ENCODE data around the gene OR2W3.
A peak's percentile ranks its signal among the peaks of the same experiment; 100 is the strongest.

OR2W3 gene

DNA sequence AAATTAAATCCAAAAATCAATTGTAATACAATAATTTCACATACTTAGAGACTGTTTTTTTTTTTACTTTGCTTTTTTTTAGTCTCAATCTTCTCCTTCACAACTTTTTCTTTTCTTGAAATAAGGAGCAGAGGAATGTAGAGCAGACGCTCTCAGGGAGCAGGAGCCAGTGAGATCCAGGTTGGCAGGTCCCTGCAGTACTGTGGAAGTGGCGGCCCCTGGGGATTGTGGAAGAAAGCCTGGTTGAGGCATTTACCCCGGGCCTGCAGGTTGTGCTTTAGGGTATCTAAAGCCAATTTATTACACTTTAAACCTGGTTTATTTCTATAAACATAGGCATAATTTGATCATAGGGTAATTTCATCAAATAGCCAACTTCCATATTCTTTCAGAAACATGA is 28.6 kb downstream of the OR2W3 start:
- no peak for DNase-seq

DNA sequence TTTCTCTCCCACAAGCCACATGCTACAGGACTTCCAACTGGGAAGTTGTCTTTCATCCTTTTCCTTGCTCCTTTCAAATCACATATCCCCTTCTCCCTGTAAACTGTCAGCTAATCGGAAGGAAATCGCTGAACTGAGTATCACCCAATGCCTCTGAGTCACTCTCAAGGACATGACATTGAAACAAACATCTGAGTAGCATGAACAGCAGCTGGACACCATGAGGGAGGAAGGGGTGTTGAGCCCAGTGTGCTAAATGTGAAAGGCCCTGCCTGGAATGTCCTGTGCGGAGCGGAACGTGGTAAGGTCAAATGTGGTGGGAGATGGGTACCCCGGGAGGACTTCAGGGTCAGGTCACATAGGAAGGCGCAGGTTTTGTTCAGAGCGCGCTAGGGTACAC is 29.5 kb downstream of the OR2W3 start, which contains the start of gene OR2AJ1:
TSS of gene OR2AJ1 (plus strand) at position 22 of the 400 bp plus-strand sequence. CDS start 8,880 bp downstream, outside the sequence.
- DNase-seq, result no peak

DNA sequence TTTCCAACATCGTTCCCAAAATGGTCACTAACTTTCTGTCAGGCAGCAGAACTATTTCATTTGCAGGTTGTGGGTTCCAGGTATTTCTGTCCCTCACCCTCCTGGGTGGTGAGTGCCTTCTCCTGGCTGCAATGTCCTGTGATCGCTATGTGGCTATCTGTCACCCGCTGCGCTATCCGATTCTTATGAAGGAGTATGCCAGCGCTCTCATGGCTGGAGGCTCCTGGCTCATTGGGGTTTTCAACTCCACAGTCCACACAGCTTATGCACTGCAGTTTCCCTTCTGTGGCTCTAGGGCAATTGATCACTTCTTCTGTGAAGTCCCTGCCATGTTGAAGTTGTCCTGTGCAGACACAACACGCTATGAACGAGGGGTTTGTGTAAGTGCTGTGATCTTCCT is 38.6 kb downstream of the OR2W3 start:
- no peak for DNase-seq

DNA sequence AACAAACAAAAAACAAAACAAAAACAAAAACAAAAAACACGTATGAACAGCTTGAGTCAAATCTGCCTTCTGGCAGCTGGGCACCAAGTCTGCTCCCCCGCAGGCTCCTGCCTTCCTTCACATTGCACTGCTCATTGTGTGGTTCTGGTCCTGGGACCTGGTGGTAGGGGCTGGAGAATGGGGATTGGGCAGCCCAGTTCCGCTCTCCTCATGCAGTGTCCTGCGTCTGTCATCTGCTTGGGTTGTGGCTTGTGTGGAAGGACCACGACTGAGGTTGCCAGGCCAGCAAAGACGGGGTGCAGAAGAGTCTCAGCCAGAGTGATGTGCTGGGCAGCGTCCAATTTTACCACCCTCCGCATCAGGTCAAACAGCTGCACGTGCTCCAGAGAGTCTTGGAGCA is 40.4 kb downstream of the OR2W3 start:
- no peak for DNase-seq

DNA sequence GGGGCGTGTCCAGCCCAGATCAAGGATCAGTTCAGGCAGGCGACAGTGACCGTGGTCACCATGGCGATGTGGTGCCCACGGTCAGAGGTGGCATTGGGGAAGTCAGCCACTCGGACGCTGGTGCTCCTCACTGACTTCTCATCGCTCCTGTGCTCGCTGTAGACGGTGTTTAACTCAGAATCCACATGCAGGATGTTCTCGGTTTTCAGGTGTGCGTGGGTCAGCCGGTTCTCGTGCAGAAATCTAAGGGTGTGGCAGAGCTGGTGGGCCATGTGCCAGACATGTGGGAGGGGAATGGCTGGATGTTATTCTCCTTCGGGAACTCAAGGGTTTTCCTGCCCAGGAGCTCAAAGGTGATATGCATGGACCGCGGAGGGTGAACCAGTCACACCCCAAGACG is 41.0 kb downstream of the OR2W3 start:
- DNase-seq, result no peak

DNA sequence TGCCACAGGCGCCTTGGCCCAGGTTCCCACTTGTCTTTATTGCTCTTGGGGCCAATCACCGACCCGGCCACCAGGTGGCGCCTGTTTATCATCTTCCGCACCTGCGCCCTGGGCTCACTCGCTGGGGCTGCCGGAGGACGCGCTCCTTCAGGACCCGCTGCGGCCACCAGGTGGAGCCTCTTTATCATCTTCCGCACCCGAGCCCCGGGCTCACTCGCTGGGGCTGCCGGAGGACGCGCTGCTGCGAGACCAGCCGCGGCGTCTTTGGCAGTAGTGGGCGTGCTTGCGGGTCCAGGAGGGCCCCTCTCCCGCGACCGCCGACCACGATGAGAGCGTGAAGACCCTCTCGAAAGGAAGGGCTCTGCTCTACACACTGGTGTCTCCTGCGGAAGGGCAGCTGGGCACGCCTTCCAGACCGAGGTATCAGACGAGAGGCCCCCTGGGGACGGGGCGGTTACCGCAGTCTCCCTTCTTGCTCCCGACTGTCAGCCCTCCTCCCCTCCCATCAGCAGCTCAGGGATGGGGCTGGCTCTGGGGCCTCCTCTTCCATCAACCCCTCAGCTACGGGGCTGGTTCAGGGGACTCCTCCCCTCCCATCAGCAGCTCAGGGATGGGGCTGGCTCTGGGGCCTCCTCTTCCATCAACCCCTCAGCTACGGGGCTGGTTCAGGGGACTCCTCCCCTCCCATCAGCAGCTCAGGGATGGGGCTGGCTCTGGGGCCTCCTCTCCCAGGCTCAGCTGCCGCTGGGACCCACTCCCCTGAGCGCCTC is 41.8 kb downstream of the OR2W3 start:
- DNase-seq, result peak; percentile 85

DNA sequence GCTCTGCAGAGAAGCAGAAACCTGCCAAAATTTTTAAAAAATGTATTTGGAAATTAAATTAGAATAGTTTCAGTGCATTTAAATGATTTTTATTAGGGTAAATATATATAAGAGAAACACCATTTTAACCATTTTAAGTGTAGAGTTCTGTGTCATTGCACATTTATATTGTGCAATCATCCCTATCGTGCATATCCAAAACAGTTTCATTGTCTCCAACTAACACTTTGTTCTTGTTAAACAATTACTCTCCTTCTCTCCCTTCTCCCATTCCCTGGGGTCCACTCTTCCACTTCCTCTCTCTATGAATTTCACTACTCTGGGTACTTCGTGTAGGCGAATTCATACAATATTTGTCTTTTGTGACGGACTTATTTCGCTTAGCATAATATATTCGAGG is 47.2 kb downstream of the OR2W3 start:
- no peak for DNase-seq

Data from midbrain (tissue), 1 donor.